ENCODE measurements around the gene PHACTR2.

PHACTR2 gene

DNA sequence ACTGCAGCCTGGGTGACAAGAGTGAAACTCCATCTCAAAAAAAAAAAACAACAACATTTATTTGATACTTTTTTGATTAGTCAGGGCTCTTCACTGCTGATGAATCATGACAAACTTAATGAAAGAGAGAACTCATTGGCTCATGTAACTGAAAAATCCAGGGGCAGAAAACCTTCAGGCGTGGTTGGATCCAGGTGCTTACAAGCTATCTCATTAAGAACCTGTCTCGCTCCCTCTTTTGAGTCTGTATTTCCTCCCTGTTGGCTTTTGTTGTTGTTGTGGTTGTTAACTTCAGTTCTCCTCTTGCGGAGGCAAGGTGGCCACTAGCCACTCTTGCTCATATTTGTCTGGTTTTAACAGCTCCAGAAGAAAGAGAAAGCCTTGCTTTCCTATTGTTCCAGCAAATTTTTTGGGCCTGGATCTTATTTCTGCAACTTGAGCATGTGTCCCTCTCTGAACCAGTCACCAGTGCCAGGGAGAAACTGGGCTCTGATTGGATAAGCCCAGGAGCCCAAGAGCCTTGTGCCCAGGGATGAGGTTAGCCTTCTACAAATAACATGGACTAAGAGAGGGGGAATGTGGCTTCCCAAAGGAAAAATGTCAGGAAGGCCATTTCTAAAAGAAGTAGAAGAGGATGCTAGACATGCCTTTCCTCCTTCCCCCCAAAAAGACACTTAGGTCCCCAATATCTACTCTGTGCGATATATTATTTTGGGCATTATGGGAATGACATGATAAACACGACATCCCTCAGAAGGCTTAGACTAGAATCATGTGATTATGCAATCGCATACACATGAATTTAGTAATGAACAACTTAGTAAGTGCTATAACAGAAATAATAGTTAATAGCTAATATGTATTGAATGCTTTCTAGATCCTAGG, 64.5 kb downstream of the PHACTR2 start:
- no peak for DNase-seq (ENCODE audit: low spot score)

DNA sequence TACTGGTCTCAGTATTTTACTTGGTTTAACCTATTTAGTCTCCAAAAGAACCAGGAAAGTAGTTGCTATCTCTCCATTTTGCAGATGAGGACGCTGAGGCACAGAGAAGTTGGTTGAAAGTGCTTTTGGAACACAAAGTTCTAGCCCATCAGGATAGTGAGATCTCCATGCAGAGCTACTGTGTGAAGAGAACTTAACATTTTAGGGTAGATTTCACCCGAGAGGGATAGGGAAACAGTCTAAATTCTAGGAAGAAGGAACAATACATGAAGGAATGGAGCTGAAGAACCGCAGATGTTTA, 65.1 kb downstream of the PHACTR2 start:
- DNase-seq (ENCODE audit: low spot score), result no peak

DNA sequence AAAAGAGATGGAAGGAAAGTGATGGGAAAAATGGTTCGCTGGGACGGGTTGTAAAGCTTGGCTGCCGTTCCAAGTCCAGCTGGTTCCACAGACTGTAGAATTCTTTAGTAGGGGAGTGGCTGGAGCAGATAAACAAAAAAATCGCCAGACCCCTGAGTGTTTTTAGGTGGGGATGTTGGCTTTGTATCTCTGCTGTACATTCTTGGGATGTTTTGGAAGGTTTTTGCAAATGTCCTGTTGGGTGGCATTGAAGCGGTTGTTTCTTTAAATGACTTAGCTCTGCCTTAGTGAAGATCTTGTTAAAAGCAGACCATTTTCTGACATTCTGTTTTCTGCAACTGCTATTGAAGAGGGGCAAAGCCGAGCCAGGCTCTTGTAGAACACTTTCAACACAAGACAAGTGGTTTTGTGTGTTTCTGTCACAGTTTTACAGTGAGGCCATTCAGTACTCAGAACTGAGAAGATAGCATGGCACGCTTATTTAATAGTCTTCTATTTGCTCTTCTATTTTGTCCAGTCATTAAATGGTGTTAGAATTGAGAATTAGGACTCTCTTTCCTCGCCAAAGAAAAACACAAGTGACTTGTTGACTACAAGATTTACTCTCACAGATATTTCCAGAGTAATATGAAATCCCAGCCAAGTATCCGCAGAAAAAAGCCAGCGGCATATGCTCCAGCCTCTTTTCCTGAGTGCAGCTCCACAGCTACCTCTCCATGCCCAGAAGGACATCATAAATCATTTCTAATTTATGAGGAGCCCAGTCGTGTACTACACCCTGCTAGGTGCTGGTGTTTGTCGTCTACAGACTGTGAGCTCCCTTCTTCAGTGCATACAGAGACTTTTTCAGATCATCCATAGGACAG, 65.8 kb downstream of the PHACTR2 start:
- no peak for DNase-seq (ENCODE audit: low spot score)

DNA sequence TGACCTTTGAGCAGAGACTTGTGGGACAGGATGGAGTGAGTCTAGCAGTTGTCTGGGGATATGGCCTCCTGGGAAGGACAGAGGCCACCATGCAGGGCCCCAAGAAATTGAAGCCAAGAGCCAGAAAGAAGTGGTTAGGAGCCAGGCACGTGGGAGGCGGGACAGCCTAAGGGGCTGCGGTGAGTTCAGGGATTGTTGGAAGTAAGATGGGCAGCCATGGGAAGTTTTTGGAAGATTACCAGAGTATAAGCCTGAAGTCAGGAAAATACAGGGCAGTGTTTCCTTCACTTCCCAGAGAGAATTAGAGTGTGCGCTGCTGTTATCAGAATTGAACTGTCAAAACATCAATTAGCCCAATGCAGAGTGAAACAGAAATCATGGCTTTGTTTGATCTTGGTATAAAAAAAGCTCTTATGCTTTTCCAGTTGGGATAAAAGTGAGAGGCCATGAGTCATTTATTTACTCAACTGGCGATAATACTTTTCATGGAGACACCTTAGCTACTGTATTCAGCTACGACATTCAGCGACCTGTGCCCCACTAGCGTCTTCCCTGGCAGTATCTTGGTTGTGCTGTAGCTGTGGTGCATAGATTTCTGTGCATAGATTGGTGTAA, 66.9 kb downstream of the PHACTR2 start:
- DNase-seq (ENCODE audit: low spot score), result no peak

DNA sequence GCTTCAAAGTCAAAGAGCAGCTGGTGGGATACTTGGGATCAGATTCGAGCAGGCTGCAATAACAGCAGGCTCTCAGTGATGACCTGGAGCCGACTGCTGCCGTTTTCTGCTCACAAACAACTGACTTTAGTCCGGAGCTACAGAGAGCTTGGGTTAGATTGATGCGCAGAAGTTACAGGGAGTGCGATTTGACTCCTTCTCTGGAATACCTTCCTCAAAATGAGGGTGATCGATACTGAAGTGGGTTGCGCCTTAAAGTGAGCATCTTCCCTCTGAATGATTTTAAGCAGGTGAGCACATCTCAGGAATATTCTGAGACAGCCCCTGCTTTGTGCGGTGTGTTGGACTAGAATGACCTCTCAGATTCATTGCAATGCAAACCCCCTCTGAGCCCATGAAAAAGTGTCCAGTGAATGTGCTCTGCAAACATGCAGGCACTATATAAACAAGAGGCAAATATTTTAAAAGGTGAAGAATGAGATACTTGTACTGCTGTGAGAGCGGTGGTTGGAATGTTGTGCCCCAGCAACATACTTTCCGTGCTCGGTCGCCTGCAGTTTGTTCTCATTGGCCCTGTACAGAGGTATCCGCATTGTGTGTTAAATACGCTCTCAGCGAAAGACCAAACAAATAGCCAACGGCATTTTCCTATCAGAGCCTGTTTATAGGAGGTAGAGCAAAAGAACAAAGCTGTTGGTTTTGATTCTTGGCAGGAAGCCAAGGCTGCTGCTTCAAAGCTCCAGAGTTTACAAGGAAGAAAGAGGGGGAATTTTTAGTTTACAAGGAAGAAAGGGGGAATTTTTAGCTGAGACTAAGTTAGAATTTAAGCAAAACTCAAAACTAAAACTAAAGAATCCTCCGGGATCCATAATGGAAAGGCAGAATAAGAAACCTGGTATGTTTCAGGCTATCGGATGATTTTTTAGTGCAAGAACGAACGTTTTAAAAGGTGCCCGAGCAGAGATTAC, 67.7 kb downstream of the PHACTR2 start:
- DNase-seq (ENCODE audit: low spot score), result no peak

DNA sequence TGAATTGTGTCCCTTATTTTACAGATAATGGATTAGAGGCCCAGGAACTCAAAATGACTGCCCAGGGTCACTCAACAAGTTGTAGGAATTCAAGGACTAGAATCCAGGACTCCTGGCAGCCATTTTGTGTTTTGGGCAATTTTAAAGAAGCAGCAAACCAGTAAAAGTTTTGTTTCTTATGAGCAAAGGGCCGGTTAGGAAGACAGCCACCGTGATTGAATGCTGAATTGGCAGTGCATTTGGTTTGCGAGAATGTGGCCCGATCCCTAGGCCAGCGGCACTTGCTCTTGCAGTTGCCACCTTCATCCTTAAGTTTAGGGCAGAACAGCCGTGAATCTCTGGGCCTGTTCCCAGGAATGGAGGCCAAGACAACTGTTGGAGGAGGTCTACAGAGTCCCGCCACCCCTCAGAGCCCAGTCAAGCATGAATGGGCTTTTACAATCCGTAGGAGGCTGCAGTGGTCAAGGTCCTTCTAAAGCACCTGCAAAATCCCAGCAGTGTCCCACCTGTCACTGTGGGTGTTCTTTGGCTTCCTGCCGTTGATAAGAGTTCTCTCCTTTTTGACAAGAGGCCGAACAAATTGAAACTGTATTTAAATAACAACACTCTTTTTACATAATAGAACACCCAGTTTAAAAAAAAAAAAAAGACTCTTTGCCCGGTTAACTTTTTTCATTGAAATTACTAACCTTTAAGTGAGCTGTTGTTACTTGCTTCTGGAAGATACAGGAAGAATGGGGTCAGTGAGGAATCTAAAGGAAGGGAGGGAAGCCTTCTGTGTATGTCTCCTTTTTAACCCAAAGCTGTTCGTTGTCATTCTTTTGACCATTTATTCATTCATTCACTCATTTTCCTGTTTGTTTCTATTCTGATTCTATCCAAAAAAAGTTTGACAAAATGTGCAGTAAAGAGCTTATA, 68.7 kb downstream of the PHACTR2 start:
- no peak for DNase-seq (ENCODE audit: low spot score)

DNA sequence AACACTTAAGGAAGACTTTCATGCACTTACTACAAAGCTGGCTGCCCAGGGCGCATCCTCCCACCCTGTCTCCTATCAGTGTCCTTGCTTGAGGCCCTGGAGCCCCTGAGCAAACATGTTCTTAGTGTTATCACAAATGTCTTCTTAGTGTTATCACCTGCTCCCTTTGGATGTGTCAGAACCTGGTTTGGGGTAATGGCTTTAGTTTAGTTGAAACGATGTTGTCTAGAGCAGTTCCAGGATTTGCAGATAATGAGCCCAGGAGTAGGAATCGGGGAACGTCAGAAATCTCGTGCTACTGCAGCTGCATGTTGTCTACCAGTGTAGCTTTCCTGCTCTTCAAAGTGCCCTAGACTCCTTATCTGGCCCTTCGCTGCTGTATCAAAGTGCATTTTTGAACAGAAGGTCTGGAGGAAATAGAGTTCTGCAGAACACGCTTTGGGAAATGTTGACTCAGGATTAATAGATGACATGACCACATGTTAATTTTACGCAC, 69.6 kb downstream of the PHACTR2 start:
- DNase-seq (ENCODE audit: low spot score), result no peak

DNA sequence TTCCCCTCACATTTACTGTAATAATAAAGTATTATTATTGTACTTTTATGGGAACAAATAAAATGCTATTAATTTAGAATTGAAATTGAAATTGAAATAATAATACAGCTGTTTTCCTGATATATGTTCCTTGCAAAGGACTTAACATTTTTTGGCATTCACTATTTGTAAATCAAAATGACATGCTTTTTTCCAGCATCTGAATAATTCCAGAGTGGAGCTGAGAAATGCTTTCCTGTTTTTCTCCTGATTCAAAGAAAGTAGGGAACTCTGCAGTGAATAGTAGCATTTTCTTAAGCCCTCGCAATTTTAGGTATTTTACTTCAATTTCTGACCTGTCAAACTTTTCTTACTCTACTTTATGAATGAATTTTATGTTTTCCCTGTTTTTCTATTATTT, 72.1 kb downstream of the PHACTR2 start:
- no peak for DNase-seq (ENCODE audit: low spot score)

DNA sequence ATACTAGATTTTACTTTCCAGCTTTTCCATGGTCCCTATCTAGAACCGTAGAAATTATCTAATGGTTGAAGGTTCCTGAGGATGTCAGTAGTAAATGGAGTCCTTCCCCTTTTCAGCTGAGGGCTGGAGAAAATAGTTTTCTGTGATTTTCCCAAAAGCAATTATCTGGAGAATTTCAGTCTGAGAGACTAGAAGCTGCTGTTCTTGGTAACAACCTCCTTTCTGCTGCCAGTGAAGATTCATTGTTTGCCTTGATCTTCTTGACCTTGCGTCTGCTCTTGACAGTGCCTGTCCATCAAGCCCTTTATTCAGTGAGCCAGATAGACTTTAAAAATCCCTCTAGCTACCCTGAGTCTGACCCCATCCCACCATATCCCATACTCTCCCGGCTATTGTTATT, 73.1 kb downstream of the PHACTR2 start:
- DNase-seq (ENCODE audit: low spot score), result no peak

DNA sequence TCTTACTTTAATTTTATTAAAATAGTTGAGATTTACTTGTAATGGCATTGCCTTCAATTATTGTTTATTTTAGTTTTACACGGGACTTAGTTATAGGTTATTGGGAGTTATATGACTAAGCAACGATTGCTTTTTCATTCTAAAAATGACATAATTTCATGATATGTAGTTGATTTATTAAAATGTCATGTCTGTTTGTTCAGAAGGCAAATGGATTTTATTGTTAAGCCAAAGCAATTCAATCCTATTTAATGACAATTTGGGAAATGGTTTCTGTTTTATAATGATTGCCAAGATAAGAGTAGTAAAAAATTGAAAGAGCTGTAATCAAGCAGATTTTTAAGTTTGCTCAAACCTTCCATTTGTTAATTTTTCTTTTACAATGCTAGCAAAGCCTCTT, 74.7 kb downstream of the PHACTR2 start:
- no peak for DNase-seq (ENCODE audit: low spot score)

DNA sequence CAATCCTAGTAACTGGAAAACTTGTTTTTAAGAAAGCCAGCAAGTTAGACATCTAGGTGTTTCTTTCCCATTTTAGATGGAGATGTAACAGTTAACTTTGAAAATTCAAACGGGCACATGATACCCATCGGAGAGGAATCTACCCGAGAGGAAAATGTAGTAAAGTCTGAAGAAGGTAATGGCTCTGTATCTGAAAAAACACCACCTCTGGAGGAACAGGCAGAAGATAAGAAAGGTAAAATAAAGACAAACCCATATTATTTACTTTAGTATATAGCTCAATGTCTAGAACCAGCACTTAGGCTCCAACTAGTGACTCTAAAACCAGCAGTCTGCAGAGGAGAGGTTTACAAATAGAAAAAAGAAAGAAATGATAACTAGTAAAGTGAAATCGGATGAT, 75.9 kb downstream of the PHACTR2 start:
- DNase-seq (ENCODE audit: low spot score), result no peak

DNA sequence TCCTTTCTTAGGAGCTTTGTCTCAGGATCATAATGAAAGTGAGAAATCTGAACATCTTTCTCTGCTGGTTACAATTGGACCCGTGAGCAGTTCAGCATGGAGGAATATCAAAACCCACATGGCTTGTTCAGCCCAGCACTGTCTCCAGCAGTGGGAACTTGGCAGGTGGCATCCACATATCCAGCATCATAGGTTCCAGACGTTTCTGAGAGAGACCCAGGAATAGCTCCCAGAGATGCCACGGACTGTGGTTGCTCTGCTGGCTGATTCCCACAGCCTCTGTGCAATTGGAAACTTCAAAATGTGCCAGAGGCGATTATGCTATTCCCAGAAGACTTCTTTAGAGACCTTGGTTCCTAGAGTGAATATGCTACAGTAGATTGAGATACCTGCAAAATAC, 76.4 kb downstream of the PHACTR2 start:
- DNase-seq (ENCODE audit: low spot score), result no peak

DNA sequence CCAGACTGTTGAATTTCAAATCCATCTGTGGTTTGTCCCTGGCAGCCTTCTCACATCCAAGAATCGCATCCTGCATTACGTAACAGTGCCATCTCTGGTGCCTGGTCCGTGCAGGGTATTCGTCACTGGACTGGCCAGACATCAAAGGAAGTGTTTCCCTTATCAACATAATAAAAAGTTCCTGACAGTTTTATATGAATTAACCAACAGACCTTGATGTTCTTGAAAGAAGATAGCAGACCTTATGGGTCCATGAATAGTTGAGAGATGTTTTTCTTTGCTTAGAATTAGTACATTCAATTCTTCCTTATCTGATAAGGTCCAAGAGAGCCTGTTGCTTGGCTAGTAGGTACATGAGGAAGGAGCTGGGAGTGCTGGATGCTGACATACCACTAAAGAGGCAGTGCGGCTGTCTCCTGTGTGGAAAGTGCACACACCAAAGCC, 77.6 kb downstream of the PHACTR2 start:
- no peak for DNase-seq (ENCODE audit: low spot score)

DNA sequence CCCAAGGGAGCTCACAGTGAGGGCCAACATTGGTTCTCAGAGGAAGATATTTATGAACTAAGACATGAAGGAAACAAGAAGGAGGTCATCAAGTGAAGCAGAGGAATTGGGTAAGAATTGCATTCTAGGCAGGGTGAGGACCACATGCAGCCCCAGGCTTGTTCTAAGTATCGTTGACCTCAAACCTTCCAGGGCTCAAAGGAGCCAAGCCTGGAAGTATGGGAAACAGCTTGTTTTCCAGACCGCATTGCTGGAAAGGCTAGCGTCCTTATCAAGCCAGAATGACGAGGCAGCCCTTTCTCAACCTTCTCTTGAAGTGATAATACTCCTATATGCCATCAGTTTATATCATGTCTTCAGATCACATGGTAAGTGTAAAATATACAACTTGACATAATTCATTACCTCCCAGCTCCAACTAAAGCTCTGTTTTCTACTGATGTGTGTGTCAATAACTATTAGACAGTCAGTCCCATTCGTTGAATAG, 79.6 kb downstream of the PHACTR2 start:
- DNase-seq (ENCODE audit: low spot score), result no peak

DNA sequence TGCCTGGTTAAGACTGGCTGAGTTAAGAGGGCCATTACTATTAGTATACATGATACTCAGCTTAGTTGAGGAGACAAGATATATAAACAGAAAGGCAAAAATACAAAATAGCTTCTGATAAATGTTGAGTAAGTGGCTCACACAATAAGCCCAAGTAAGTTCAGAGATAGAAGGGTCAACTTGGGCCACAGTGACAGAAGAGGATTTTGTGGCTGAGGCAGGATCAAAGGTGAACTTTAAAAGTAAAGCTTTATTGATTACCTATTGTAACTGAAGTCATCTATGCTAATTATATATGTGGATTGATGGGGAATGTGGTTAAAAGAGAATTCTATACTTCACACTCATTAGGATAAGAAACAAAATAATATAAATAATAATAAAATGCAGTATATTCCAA, 80.8 kb downstream of the PHACTR2 start:
- DNase-seq (ENCODE audit: low spot score), result no peak

DNA sequence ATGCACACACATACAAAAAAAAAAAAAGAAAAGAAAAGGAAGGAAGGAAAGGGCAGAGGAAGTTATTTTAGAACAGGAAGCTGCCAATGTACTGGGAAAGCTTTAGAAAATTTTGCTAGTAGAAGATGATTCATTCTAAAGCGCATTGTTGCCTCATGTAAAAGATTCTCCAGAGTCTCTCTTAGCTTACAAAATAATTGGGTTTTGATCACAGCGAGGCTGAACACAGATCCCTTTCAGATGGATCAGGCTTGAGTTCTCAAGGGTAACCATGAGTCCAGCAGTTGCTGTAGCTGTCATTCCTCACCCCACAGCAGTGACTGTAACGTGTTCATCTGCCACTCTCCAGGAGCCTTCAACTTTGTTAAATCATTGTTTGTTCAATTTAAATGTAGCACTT, 81.9 kb downstream of the PHACTR2 start:
- DNase-seq (ENCODE audit: low spot score), result no peak

DNA sequence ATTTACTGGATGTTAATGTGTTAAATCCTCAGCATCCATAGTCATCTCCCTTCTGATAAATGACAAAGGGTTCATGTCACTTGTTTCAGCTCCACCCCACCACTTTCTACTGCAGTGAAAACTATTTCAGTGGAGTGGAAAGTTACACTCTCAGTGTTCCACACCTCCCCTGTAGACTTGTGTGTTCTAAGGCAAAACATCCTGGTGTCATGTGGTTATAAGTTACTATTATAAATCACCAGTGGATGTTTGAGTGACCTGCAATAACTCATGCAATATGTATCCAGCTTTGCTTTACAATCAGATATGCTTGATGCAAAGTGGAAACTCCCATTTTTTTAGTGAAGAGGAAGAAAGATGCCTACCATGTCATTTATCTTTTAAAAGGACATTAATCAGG, 83.3 kb downstream of the PHACTR2 start:
- no peak for DNase-seq (ENCODE audit: low spot score)

DNA sequence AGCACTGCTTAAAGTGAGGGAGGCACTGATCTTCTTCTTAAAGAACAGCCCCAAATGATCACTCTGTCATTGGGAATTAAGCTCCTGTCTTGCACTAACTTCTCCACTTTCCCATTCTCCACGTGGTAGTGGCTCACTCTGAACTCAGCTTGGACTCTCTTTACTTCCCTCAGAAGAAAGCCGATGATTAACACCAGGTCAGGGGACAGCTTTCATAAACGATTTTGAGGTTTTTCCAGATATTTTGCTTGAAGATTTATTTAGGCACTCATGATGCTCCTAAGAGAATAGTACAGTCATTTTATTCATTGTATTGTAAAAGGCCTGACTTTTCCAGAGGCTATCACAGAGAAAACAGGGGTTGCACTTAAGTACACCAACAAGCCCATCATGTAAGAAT, 84.4 kb downstream of the PHACTR2 start:
- DNase-seq (ENCODE audit: low spot score), result no peak

DNA sequence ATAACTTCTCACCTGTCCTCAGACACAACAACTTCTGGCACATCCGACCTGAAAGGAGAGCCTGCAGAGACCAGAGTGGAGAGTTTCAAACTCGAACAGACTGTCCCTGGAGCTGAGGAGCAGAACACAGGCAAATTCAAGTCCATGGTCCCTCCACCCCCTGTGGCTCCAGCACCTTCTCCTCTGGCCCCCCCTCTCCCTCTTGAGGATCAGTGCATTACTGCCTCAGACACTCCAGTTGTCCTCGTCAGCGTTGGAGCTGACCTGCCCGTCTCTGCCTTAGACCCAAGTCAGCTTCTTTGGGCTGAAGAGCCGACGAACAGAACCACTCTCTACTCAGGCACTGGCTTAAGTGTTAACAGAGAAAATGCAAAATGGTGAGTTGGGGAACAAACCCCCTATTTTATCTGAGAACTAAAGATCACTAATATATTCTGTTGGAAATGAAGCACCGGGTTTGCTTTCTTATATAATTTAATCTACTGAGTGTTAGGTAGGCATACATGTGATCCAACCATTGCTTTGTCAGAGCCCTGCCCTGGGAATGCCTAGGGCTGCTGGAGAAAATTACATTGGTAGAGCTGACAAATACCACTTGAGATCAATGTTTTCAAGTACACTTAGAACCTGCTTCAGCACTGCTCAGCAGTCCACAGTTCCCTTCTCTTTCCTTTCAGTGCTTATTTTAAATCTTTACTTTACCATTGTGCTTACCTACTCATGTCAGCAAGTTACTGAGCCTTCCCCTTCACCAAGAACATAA, 87.8 kb downstream of the PHACTR2 start:
- DNase-seq (ENCODE audit: low spot score), result no peak

DNA sequence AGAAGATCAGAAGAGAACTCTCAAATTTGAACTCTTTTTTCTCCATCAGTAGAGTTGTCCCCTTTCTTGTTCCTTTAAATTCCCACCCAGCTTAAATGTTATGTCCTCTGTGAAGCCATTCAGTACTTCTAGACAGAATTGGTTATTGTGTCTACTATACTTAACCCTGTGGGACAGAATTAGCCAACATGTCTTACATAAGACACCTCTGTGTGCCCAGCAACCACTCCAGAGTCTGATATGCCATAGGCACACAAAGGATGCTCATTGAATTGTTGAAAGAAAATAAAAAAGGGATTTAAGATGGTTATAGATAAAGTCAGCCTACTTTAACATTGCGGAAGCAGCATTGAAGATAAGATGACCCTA, 88.4 kb downstream of the PHACTR2 start:
- no peak for DNase-seq (ENCODE audit: low spot score)

All from CD4-positive, alpha-beta T cell treated with Interleukin-2 at 100 ng/mL for 4 hours (primary cell).